CD4-positive, alpha-beta T cell (primary cell): ENCODE data around the gene BTBD9. TPM values are rescaled to one million over a fixed set of nuclear protein-coding genes. Genes with fewer than 3 reads are reported as not detected.

Experiments used
- ATAC-seq: fragments of 200-7000 bp; cut with Tn5 transposase; one replicate; pipeline ENCODE4 v1.10.0; 2022; ENCODE audit warnings: mild to moderate bottlenecking; ENCODE audit not compliant: poor library complexity
- CTCF ChIA-PET: fragments of 350-600 bp; sonication (Branson Sonifier 250); formaldehyde crosslinking; loops from one replicate; lab custom pipeline; 2021; ENCODE audit warnings: antibody characterized with exemption, inconsistent platforms; lab: Charles Lee
- POLR2A ChIA-PET: fragments of 350-600 bp; sonication (Branson Sonifier 250); formaldehyde crosslinking; loops from one replicate; lab custom pipeline; 2021; ENCODE audit warnings: antibody characterized with exemption, inconsistent platforms; lab: Charles Lee
- DNase-seq, 14 experiments: peaks; one replicate each; pipeline ENCODE4 v3.0.0-alpha.2; 2013 to 2020; ENCODE audit warnings: mixed read lengths in 2 of 14
- H3K27ac ChIP-seq, 2 donors: one replicate each; pipeline versions ENCODE4 v1.5.1 to v1.7.0; 2013; ENCODE audit warnings: low read length in 2 of 2, low read depth in 1 of 2, mild to moderate bottlenecking in 1 of 2
- H3K27me3 ChIP-seq, 2 experiments: 1 replicate in 1 of 2; 2 replicates in 1 of 2; pipeline versions ENCODE4 v1.6.1 to v1.7.0; 2013; ENCODE audit warnings: low read length in 2 of 2, control low read depth in 1 of 2, mild to moderate bottlenecking in 1 of 2, moderate library complexity in 1 of 2; ENCODE audit not compliant: insufficient read depth in 2 of 2, control insufficient read depth in 1 of 2
- H3K36me3 ChIP-seq: one replicate; pipeline ENCODE4 v1.6.1; 2013; ENCODE audit warnings: low read length, control low read depth; ENCODE audit not compliant: insufficient read depth
- H3K4me1 ChIP-seq: one replicate; pipeline ENCODE4 v1.6.1; 2013; ENCODE audit warnings: low read length, control low read depth; ENCODE audit not compliant: insufficient read depth
- H3K4me3 ChIP-seq: one replicate; pipeline ENCODE4 v1.5.1; 2013; ENCODE audit warnings: mild to moderate bottlenecking, low read length, moderate library complexity
- H3K9me3 ChIP-seq, 2 experiments: 1 replicate in 1 of 2; 2 replicates in 1 of 2; pipeline versions ENCODE4 v1.6.1 to v1.7.0; 2013; ENCODE audit warnings: low read length in 2 of 2, mild to moderate bottlenecking in 2 of 2, control low read depth in 1 of 2, moderate library complexity in 1 of 2; ENCODE audit not compliant: control insufficient read depth in 1 of 2, insufficient read depth in 1 of 2
- H3K27ac Mint-ChIP-seq: one replicate; pipeline ENCODE4 v1.8.0; 2020; ENCODE audit warnings: mixed read lengths
- H3K27me3 Mint-ChIP-seq: one replicate; pipeline ENCODE4 v1.8.0; 2021; ENCODE audit warnings: mixed read lengths
- H3K36me3 Mint-ChIP-seq: one replicate; pipeline ENCODE4 v1.8.0; 2021; ENCODE audit warnings: low read depth, mixed read lengths
- H3K4me1 Mint-ChIP-seq: one replicate; pipeline ENCODE4 v1.8.0; 2021; ENCODE audit warnings: low read depth, mixed read lengths
- H3K4me3 Mint-ChIP-seq: one replicate; pipeline ENCODE4 v1.8.0; 2020; ENCODE audit warnings: mild to moderate bottlenecking, mixed read lengths
- H3K9me3 Mint-ChIP-seq: one replicate; pipeline ENCODE4 v1.8.0; 2020; ENCODE audit warnings: mixed read lengths
- intact Hi-C, 2 experiments: fragments of 100-400 bp; cut with DNase I in 1 of 2; cut with micrococcal nuclease in 1 of 2; formaldehyde crosslinking; loops; one replicate each; pipeline versions ENCODE4 v1.15.1 to v1.9.0; 2023 to 2025; cut with DNase I, micrococcal nuclease
- total RNA-seq, 174 experiments: library from RNA in 2 of 174; stranded (reverse) in 2 of 174; gene quantifications; one replicate each; pipeline ENCODE4 v1.2.3 and lab custom pipeline; 2021 to 2026
- TF ChIP-seq, protein P1 (sequence below): fragments of 200-600 bp; IDR thresholded peaks from one replicate; pipeline ENCODE4 v1.8.0; 2022; ENCODE audit warnings: antibody characterized with exemption, mild to moderate bottlenecking

Gene BTBD9
- total RNA-seq, 2 experiments from 2014 or later = 58.7 to 59.3 TPM

DNA sequence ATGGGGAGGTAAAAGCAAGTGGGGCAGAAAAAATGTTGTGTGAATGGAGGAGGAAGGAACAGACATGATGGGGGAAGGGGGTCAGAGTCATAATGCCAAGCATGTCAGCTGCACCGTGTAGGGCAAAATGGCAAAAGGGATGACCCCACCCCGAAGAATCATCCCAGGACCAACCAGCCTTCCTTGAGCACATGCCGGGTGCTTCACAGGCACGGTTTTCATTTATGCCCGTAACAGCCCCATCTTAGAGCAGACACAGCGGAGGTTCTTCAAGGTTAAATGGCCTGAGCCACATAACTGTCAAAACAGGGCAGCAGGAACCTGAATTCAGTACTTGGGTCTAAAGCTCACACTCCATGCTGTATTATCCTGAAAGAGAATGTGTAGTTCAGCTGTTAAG, 498.0 kb downstream of the BTBD9 start:
- DNase-seq = no peak
- Histone ChIP-seq H3K4me1 (no peaks in the 10 kb centered on the region), H3K4me3 (no peak overlapping the region), H3K9me3 (no peaks in the 10 kb centered on the region), H3K27ac (no peak overlapping the region), H3K27me3 (no peaks in the 10 kb centered on the region), H3K36me3 (peaks cover 6% of the 10 kb centered on the region)
- TF ChIP-seq, protein P1, sequence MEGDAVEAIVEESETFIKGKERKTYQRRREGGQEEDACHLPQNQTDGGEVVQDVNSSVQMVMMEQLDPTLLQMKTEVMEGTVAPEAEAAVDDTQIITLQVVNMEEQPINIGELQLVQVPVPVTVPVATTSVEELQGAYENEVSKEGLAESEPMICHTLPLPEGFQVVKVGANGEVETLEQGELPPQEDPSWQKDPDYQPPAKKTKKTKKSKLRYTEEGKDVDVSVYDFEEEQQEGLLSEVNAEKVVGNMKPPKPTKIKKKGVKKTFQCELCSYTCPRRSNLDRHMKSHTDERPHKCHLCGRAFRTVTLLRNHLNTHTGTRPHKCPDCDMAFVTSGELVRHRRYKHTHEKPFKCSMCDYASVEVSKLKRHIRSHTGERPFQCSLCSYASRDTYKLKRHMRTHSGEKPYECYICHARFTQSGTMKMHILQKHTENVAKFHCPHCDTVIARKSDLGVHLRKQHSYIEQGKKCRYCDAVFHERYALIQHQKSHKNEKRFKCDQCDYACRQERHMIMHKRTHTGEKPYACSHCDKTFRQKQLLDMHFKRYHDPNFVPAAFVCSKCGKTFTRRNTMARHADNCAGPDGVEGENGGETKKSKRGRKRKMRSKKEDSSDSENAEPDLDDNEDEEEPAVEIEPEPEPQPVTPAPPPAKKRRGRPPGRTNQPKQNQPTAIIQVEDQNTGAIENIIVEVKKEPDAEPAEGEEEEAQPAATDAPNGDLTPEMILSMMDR = no peak
- peaks cover 31% of the 10 kb centered on the region for H3K36me3 Mint-ChIP-seq
- CTCF ChIA-PET = no interaction called here
- no peak overlapping the region for H3K27ac Mint-ChIP-seq
- H3K4me1 Mint-ChIP-seq = peaks cover 9% of the 10 kb centered on the region
- no peak overlapping the region for H3K4me3 Mint-ChIP-seq
- POLR2A ChIA-PET = no interaction called here
- H3K27me3 Mint-ChIP-seq = no peaks in the 10 kb centered on the region
- intact Hi-C loops = no loop called here
- H3K9me3 Mint-ChIP-seq = no peaks in the 10 kb centered on the region
- ATAC-seq = no peak

DNA sequence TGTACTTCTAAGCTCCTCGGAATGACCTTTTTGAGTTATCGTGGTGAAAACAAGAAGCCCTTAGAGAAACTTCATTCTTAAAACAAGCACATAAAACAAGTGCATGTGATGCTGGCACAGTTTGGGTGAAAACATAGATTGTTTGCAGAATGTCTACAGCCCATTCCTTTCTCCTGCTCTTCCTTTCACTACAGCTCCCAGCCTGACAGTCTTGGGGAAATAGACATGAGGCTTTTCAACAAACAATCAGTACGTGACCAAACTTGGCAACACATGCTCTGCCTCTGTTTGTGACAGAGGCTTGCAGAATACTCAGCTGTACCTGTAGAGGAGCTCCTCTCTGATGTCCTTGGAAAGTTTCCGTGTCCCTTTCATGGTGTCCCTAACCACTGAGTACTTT, 498.6 kb downstream of the BTBD9 start:
- Histone ChIP-seq H3K27me3 (no peaks in the 10 kb centered on the region), H3K4me3 (no peak overlapping the region), H3K9me3 (no peaks in the 10 kb centered on the region), H3K4me1 (no peaks in the 10 kb centered on the region), H3K27ac (no peak overlapping the region), H3K36me3 (peaks cover 6% of the 10 kb centered on the region)
- Mint-ChIP-seq H3K4me1 (peaks cover 9% of the 10 kb centered on the region), H3K27ac (no peak overlapping the region), H3K27me3 (no peaks in the 10 kb centered on the region), H3K4me3 (no peak overlapping the region), H3K9me3 (no peaks in the 10 kb centered on the region), H3K36me3 (peaks cover 25% of the 10 kb centered on the region)
- TF ChIP-seq, protein P1 = no peak
- POLR2A ChIA-PET = no interaction called here
- intact Hi-C loops = no loop called here
- DNase-seq (no peak), ATAC-seq (no peak)
- CTCF ChIA-PET = no interaction called here

DNA sequence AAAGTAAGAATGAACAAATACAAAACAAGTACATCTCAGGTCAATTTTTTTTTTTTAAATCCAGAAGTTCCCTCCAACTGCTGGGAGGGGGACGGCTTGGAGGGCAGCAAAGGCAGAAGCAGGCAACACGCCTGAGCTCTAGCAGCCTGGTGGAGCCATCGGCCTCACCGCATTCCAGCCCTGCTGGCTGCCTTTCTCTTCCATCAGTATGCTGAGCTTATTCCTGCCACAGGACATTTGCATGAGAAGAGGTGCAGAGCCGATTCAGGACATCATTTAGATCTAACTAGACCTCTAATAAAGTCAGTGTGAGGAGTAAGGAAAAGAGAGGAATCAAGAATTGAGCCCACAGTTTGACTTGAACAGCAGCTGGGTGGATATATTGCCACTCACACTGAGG, 501.4 kb downstream of the BTBD9 start:
- ATAC-seq = no peak
- Histone ChIP-seq H3K27ac (no peak overlapping the region), H3K9me3 (no peaks in the 10 kb centered on the region), H3K4me3 (no peak overlapping the region), H3K4me1 (no peaks in the 10 kb centered on the region), H3K36me3 (peaks cover 6% of the 10 kb centered on the region), H3K27me3 (no peaks in the 10 kb centered on the region)
- no peak overlapping the region for H3K27ac Mint-ChIP-seq
- peaks cover 22% of the 10 kb centered on the region for H3K4me1 Mint-ChIP-seq
- intact Hi-C loops = no loop called here
- no peaks in the 10 kb centered on the region for H3K27me3 Mint-ChIP-seq
- H3K36me3 Mint-ChIP-seq = peaks cover 35% of the 10 kb centered on the region
- TF ChIP-seq, protein P1 = no peak
- DNase-seq = no peak
- ChIA-PET POLR2A (no interaction called here), CTCF (no interaction called here)
- H3K4me3 Mint-ChIP-seq = no peak overlapping the region
- H3K9me3 Mint-ChIP-seq = no peaks in the 10 kb centered on the region
